Activated effector memory CD4-positive, alpha-beta T cell treated with Interleukin-2 at 50 U/mL for 16 hours (primary cell): Measurements from ENCODE around the gene EMC1.
"Not testable (repeated sequence)": the region's sequence is repeated elsewhere in the genome, so short reads cannot be mapped to it uniquely, and the experiment has no call there.

ENCODE experiments used
- DNase-seq: peaks from one replicate; pipeline ENCODE4 v3.0.0-alpha.2; 2020

EMC1 gene

DNA sequence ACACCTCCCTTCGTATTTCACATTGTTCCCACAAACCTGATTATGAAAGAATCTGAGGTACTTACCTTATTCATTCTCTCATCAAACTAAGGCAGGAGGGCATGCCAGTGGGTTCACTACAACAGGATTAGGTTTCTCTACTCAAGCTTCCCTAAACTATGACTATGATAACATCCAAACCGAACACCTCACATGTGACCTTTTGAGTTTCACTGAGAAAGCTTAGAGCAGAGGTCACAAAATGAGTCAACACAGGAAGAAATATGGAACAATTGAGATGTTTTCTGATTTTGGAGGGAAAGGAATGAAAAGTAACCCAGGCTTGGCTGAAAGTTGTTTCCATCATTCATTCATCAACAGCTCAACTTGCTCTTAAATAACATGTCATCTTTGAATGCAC is 65.3 kb downstream of the EMC1 start:
- no peak for DNase-seq

DNA sequence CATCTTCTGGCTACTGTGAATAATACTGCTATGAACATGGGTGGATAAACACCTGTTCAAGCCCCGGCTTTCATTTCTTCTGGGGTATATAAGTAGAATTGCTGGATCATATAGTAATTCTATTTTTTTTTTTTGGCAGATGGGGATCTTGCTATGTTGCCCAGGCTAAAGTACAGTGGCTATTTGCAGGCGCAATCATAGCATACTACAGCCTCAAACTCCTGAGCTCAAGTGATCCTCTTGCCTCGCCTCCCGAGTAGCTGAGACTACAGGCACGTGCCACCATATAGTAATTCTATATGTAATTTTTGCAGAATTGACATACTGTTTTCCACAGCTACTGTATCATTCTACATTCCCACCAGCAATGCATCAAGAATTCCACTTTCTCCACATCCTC is 69.1 kb downstream of the EMC1 start:
- no peak for DNase-seq

- not testable (repeated sequence) for DNase-seq
These were observed 71.1 kb downstream of the EMC1 start for GRCh38 chr1:19180265-19180657.

DNA sequence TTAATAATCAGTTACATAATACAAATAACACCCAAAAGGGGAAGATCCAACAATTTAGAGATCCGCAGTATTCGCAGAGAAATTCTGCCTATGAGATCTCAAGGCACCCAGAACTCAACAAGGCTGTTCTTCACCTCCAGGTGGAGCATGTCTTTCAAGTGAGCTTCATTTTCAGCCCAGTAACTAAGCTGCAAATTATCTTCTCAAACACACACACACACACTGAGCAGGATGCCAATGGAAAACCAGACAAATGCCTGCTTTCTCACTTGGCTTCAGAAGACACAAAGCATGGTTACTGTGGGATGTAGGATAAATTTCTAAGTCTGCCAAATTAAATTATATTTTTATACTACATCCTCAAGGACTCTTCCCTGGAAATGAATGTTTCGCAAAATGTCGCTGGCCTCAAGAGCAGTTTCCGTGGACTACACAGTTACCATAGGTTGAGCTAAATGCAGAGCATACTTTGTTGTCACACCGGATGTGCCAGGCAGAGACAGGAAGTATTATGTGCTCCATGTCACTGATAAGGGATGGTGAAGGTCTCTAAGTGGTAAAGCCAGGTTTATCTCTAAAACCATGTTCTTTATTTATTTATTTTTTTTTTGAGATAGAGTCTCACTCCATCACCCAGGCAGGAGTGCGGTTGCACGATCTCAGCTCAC is 71.6 kb downstream of the EMC1 start:
- no peak for DNase-seq

- DNase-seq = no peak
These were observed 72.5 kb downstream of the EMC1 start for GRCh38 chr1:19178734-19179398.

DNA sequence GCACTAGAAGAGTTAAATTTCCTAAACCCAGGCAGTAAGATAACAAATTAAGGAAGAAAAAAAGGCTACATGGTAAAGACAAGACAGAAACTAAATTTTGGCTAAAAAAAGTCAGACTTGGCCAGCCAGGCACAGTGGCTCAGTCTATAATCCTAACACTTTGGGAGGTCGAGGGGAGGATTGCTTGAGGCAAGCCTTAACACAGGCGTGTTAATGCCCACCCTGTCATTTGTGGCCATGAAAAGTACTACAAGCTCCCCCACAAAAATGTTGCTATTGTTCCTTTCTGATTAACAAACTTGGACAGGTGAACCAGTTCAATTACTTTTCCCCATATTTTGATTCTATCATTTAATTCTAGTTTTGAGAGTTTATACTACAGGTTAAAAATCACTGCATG is 73.5 kb downstream of the EMC1 start:
- no peak for DNase-seq

DNA sequence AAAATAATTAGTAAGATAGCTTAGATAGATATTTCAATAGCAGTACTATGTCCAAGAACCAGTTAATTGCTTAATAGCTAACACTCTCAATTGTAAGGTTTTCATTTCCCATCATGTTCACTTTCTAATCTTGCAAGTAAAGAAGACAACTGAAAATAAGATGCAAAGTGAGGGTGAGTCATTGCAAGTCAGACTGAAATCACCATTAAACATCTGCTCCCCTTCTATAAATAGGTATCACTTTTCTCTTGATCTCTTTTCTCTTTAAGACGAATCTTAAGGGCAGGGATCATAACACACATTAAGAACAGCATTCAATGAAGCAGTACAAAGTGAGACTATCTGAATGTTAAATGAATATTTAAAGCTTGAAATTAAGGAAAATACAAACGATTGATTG is 81.7 kb downstream of the EMC1 start:
- DNase-seq = no peak

DNA sequence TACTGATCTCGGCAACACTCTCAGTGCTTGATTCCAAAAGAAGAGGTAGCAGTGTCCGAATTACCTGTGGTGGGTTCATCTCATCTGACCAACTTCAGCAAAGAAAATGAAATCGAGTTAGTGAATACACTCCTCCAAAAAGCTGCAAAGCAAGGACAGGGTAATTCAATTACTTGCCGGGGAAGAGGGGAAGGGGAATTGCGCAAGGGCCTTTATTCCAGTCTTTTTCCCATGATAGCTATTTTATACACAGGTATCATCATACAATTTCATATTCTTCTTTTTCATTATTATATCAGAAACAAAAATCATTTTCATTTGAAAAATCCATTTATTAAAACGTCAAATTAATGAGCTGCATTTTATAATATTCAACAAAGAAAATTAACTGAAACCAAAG is 84.2 kb downstream of the EMC1 start:
- DNase-seq = no peak

DNA sequence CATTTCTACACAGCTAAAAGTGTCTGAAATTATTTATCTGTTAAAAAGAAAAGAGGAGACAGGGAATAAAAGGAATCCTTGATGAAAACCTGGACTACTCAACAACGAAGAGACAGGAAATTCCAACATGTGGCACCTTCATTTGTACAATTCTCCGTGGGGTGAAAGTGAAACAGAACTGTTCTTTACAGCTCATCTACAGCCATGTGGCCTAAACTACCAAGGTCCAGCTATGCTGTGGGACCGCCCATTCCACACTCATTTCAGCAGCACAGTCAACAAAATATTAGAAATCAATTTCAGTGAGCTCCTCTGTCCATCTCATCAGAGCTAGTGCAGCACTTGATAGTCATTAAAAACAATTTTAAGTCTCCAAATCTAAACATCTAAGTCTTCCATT is 85.3 kb downstream of the EMC1 start:
- DNase-seq = no peak
